Keratinocyte (primary cell): Measurements from ENCODE around the gene MICAL3. TPM values are rescaled to one million over a fixed set of nuclear protein-coding genes. Genes with fewer than 3 reads are reported as not detected.

ENCODE experiments used
- DNase-seq: peaks from one replicate; pipeline ENCODE4 v3.0.0-alpha.2; 2011; ENCODE audit warnings: low read depth, missing footprints, low spot score
- FAIRE-seq: peaks from 2 replicates; lab custom pipeline; 2011; peaks lifted over from hg19 to GRCh38; lab: Jason Lieb, UNC
- H2AFZ ChIP-seq: 2 replicates; pipeline ENCODE4 v1.6.0; 2012; ENCODE audit warnings: low read length, control low read depth, inconsistent platforms; ENCODE audit not compliant: control insufficient read depth
- H3K27ac ChIP-seq: 2 replicates; pipeline ENCODE4 v1.5.1; 2011; ENCODE audit warnings: low read length; ENCODE audit not compliant: control insufficient read depth, insufficient read depth
- H3K27me3 ChIP-seq: 3 replicates; pipeline ENCODE4 v1.6.0; 2011; ENCODE audit warnings: low read length; ENCODE audit not compliant: control insufficient read depth, insufficient read depth; ENCODE audit errors: extremely low read depth
- H3K36me3 ChIP-seq, 2 experiments: 2 replicates in 1 of 2; 3 replicates in 1 of 2; pipeline ENCODE4 v1.5.1; 2011; ENCODE audit warnings: low read length in 2 of 2, mild to moderate bottlenecking in 1 of 2; ENCODE audit not compliant: control insufficient read depth in 2 of 2, insufficient read depth in 2 of 2; ENCODE audit errors: extremely low read depth in 1 of 2
- H3K4me1 ChIP-seq: 3 replicates; pipeline ENCODE4 v1.5.1; 2011; ENCODE audit warnings: low read length; ENCODE audit not compliant: control insufficient read depth, insufficient read depth; ENCODE audit errors: extremely low read depth
- H3K4me2 ChIP-seq: 3 replicates; pipeline ENCODE4 v1.6.0; 2011; ENCODE audit warnings: low read depth, low read length; ENCODE audit not compliant: control insufficient read depth, insufficient read depth; ENCODE audit errors: extremely low read depth
- H3K4me3 ChIP-seq, 3 experiments: fragments of 200-600 bp in 1 of 3; sonication (generic) in 1 of 3; 2 replicates in 2 of 3; 3 replicates in 1 of 3; pipeline ENCODE4 v1.5.1; 2011 to 2016; ENCODE audit warnings: low read length in 3 of 3, mild to moderate bottlenecking in 3 of 3, control low read depth in 2 of 3, inconsistent platforms in 1 of 3, low read depth in 1 of 3, mixed read lengths in 1 of 3, mixed run types in 1 of 3, moderate library complexity in 1 of 3; ENCODE audit not compliant: control insufficient read depth in 2 of 3, insufficient read depth in 2 of 3; ENCODE audit errors: extremely low read depth in 1 of 3
- H3K79me2 ChIP-seq: 2 replicates; pipeline ENCODE4 v1.6.0; 2012; ENCODE audit warnings: low read length; ENCODE audit not compliant: control insufficient read depth, insufficient read depth
- H3K9ac ChIP-seq: 3 replicates; pipeline ENCODE4 v1.6.0; 2011; ENCODE audit warnings: low read length; ENCODE audit not compliant: control insufficient read depth, insufficient read depth; ENCODE audit errors: extremely low read depth
- H3K9me1 ChIP-seq: 3 replicates; pipeline ENCODE4 v1.6.0; 2011; ENCODE audit warnings: low read length; ENCODE audit not compliant: control insufficient read depth, insufficient read depth; ENCODE audit errors: extremely low read depth
- H3K9me3 ChIP-seq: 2 replicates; pipeline ENCODE4 v1.5.1; 2012; ENCODE audit warnings: low read depth, low read length; ENCODE audit not compliant: control insufficient read depth
- H4K20me1 ChIP-seq: 3 replicates; pipeline ENCODE4 v1.6.0; 2011; ENCODE audit warnings: low read length; ENCODE audit not compliant: control insufficient read depth, insufficient read depth; ENCODE audit errors: extremely low read depth
- EZH2 ChIP-seq: IDR thresholded peaks from one replicate; pipeline ENCODE4 v1.6.1; 2012; ENCODE audit warnings: inconsistent platforms, mild to moderate bottlenecking, low read length, moderate library complexity
- dilution Hi-C: fragments of 300-500 bp; cut with MboI; formaldehyde crosslinking; loops from one replicate; pipeline ENCODE4 v1.7.0; 2020; ENCODE audit warnings: low sequenced_read_pairs; ENCODE audit not compliant: extremely low pct_ligation_motif_present
- polyA plus RNA-seq, 5 experiments: library from polyadenylated mRNA; depleted of rRNA in 3 of 5; stranded (reverse) in 3 of 5; stranded (forward) in 1 of 5; unstranded in 1 of 5; fragments of >200 nt; gene quantifications; 1 replicate in 1 of 5; 2 replicates in 3 of 5; 3 replicates in 1 of 5; pipeline versions ENCODE4 v1.2.1 to v1.2.3, GENCODE V29; 2011 to 2012; ENCODE audit warnings: missing spikeins in 2 of 5, low read depth in 1 of 5, low replicate concordance in 1 of 5
- TF ChIP-seq, protein P1 (sequence below), 3 experiments: IDR thresholded peaks in 1 of 3; conservative IDR thresholded peaks in 1 of 3; optimal IDR thresholded peaks in 1 of 3; 2 replicates in 2 of 3; 3 replicates in 1 of 3; pipeline versions ENCODE3 to v1.5.1; 2011; ENCODE audit warnings: low read length in 3 of 3, mild to moderate bottlenecking in 3 of 3, moderate library complexity in 2 of 3, control low read depth in 1 of 3, inconsistent platforms in 1 of 3; ENCODE audit not compliant: insufficient read depth in 2 of 3; ENCODE audit errors: extremely low read depth in 1 of 3

Gene MICAL3
- polyA plus RNA-seq, 1 donor (not counting 4 experiments of a cell fraction or from before 2014, with no cell fraction given) = 27.9 TPM

DNA sequence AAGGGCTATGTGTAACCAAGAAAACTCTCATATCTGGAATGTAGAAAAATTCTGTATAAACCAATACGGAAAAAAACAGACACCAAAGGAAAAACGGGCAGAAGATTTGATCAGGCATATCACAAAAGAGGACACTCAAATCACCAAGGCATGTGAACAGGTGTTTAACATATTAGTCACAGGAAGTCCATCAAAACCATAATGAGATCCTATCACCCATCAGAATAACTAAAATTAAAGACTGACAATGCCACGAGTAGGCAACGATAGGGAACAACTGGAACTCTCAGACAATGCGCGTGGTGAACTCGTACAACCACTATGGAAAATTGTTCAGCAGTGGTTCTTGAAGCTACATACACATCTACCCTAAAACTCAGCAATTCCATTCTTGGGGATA, 94.5 kb downstream of the MICAL3 start:
- TF ChIP-seq EZH2 = no peak
- TF ChIP-seq, protein P1, sequence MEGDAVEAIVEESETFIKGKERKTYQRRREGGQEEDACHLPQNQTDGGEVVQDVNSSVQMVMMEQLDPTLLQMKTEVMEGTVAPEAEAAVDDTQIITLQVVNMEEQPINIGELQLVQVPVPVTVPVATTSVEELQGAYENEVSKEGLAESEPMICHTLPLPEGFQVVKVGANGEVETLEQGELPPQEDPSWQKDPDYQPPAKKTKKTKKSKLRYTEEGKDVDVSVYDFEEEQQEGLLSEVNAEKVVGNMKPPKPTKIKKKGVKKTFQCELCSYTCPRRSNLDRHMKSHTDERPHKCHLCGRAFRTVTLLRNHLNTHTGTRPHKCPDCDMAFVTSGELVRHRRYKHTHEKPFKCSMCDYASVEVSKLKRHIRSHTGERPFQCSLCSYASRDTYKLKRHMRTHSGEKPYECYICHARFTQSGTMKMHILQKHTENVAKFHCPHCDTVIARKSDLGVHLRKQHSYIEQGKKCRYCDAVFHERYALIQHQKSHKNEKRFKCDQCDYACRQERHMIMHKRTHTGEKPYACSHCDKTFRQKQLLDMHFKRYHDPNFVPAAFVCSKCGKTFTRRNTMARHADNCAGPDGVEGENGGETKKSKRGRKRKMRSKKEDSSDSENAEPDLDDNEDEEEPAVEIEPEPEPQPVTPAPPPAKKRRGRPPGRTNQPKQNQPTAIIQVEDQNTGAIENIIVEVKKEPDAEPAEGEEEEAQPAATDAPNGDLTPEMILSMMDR (optimal IDR thresholded peaks at IDR 0.05 in 1 of 3, IDR thresholded peaks at IDR 0.05 in 1 of 3, conservative IDR thresholded peaks at IDR 0.05 in 1 of 3; ENCODE audit: extremely low read depth in 1 of 3, insufficient read depth in 2 of 3, low read length in 3 of 3) = no peak
- peaks cover 86% of the 10 kb centered on the region for H3K79me2 ChIP-seq
- dilution Hi-C loops = no loop called here

DNA sequence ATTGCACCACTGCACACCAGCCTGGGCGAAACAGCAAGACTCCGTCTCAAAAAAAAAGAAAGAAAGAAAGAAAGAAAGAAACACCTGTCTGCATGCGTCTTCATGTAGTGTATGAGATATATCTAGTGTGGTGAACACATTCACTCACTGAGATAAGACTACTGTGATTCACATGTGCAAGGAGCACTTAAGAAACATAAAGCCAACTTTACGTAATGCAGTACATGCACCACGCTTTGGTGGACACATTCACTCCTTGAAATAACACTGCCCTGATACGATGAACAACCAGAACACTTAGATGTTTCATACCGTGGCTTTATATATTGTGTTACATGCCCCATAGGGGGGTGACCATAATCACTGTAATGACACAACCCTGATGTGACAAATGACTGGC, 96.0 kb downstream of the MICAL3 start:
- FAIRE-seq (no peak), DNase-seq (no peak)
- peaks cover 56% of the 10 kb centered on the region for H4K20me1 ChIP-seq
- H3K27me3 ChIP-seq = no peaks in the 10 kb centered on the region
- no peaks in the 10 kb centered on the region for H3K9me3 ChIP-seq
- H3K79me2 ChIP-seq = peaks cover 90% of the 10 kb centered on the region
- H2AFZ ChIP-seq = no peak overlapping the region
- H3K4me1 ChIP-seq = peaks cover 36% of the 10 kb centered on the region
- peaks cover 0 to 3% of the 10 kb centered on the region in 2 experiments for H3K36me3 ChIP-seq
- peaks cover 13% of the 10 kb centered on the region for H3K9me1 ChIP-seq
- no peak for TF ChIP-seq EZH2
- TF ChIP-seq, protein P1 (optimal IDR thresholded peaks at IDR 0.05 in 1 of 3, IDR thresholded peaks at IDR 0.05 in 1 of 3, conservative IDR thresholded peaks at IDR 0.05 in 1 of 3; ENCODE audit: extremely low read depth in 1 of 3, insufficient read depth in 2 of 3, low read length in 3 of 3) = no peak
- no peak overlapping the region for H3K4me3 ChIP-seq
- dilution Hi-C loops = no loop called here
- no peak overlapping the region for H3K4me2 ChIP-seq
- no peak overlapping the region for H3K27ac ChIP-seq
- no peak overlapping the region for H3K9ac ChIP-seq

More for the DNA sequence above, 94.5 kb downstream of the MICAL3 start:
- H3K4me1 ChIP-seq = peaks cover 21% of the 10 kb centered on the region
- no peaks in the 10 kb centered on the region for H3K27me3 ChIP-seq
- no peaks in the 10 kb centered on the region for H3K9me3 ChIP-seq
- H3K27ac ChIP-seq = no peak overlapping the region
- no peak overlapping the region for H2AFZ ChIP-seq
- H3K4me3 ChIP-seq = no peak overlapping the region
- no peak overlapping the region for H3K9ac ChIP-seq
- peak; percentile 32 for FAIRE-seq
- peaks cover 43% of the 10 kb centered on the region for H4K20me1 ChIP-seq
- peaks cover 10% of the 10 kb centered on the region for H3K9me1 ChIP-seq
- DNase-seq = no peak
- H3K36me3 ChIP-seq = peaks cover 0 to 3% of the 10 kb centered on the region in 2 experiments
- no peak overlapping the region for H3K4me2 ChIP-seq
